ENCODE measurements around the gene TLN1. TPM values are rescaled to one million over a fixed set of nuclear protein-coding genes. Genes with fewer than 3 reads are reported as not detected.

TLN1 gene
- total and polyA plus RNA-seq, 2 of the 8 experiments (the other 6 are each of a cell fraction or from before 2014, with no cell fraction given), result 28.1 to 90.1 TPM

DNA sequence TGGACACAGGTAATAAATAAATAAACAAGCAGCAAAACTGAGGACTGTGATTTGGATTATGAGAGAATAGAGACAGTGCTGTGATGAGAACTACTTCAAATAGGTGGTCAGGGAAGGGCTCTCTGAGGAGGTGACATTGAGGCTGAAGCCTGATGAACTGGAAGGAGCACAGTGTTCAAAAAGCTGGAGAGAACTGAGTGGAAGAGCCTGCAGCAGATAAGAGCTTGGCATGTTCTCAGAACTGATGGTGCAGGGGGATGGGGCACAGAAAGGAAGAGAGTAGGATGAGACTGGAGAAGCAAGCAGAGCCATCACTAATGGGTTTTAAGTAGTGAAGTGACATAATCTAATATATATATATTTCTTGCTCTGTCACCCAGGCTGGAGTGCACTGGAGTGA is 31.1 kb downstream of the TLN1 start:
- TF ChIP-seq SRF (IDR thresholded peaks at IDR 0.05; ENCODE audit: low read depth, low read length) (no peak), BRCA1 (IDR thresholded peaks at IDR 0.05; ENCODE audit: low read depth, low read length) (no peak), TAF7 (optimal IDR thresholded peaks at IDR 0.05; ENCODE audit: borderline replicate concordance, low read depth, low read length) (no peak), JUN (IDR thresholded peaks at IDR 0.05; ENCODE audit: low read depth, low read length) (no peak), EP300 (IDR thresholded peaks at IDR 0.05; ENCODE audit: borderline replicate concordance in 1 of 2, low read depth in 2 of 2, low read length in 2 of 2) (no peak)
- TF ChIP-seq, protein P1, sequence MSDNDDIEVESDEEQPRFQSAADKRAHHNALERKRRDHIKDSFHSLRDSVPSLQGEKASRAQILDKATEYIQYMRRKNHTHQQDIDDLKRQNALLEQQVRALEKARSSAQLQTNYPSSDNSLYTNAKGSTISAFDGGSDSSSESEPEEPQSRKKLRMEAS (IDR thresholded peaks at IDR 0.05), result no peak
- no peaks in the 10 kb centered on the region for H3K27me3 ChIP-seq (replicated peaks in 1 of 4; ENCODE audit: control insufficient read depth in 3 of 4, extremely low read depth in 1 of 4, insufficient read depth in 3 of 4, low read length in 3 of 4)
- no peaks in the 10 kb centered on the region for H3K79me1 ChIP-seq (ENCODE audit: low read depth, low read length)
- no peak overlapping the region for H3K56ac ChIP-seq (replicated peaks; ENCODE audit: insufficient read length, low read depth, low read length)
- H3K27ac ChIP-seq (ENCODE audit: low read depth, low read length), result no peak overlapping the region
- H3K4ac ChIP-seq (replicated peaks; ENCODE audit: insufficient read length, low read depth, low read length), result no peak overlapping the region
- ChIA-PET CTCF (ENCODE audit: partially characterized antibody) (interaction anchor here (0.6 to 13.5 kb wide), 10 partner anchors 8 to 54 kb away, joined by 3 to 199 read pairs (median 3); no protein-coding TSS in a partner anchor), POLR2A (ENCODE audit: partially characterized antibody) (interaction anchor here (0.9 to 14.9 kb wide), 3 partner anchors 12 to 27 kb away, joined by 3 to 158 read pairs (median 4); partner anchors contain the start of genes CREB3 and TLN1)
- FAIRE-seq (no peak), DNase-seq (ENCODE audit: low read depth in 1 of 2, low spot score in 2 of 2) (no peak)
- H3K23me2 ChIP-seq (ENCODE audit: low read depth, low read length), result no peaks in the 10 kb centered on the region
- no peak overlapping the region for H4K5ac ChIP-seq (ENCODE audit: insufficient read length, low read depth, low read length)
- no peaks in the 10 kb centered on the region for H3K9me3 ChIP-seq (ENCODE audit: insufficient read depth in 2 of 2, low read depth in 1 of 2, low read length in 1 of 2)
- H3K36me3 ChIP-seq (ENCODE audit: control insufficient read depth in 2 of 4, insufficient read depth in 4 of 4, low read length in 3 of 4), result peaks cover 46 to 76% (median 74%) of the 10 kb centered on the region in 4 experiments
- no peak overlapping the region for H2BK120ac ChIP-seq (replicated peaks; ENCODE audit: low read depth, low read length)
- no peak overlapping the region for H2AK5ac ChIP-seq (ENCODE audit: low read depth, low read length)
- H3K23ac ChIP-seq (ENCODE audit: insufficient read length), result no peak overlapping the region
- H2BK12ac ChIP-seq (ENCODE audit: low read depth, low read length), result no peak overlapping the region
- H4K8ac ChIP-seq (ENCODE audit: extremely low read depth, insufficient read depth, low read length), result no peak overlapping the region
- H2BK20ac ChIP-seq (ENCODE audit: low read length), result no peak overlapping the region
- H3K4me3 ChIP-seq (ENCODE audit: extremely low read depth in 1 of 4, insufficient read depth in 2 of 4, low read depth in 3 of 4, low read length in 4 of 4), result no peak overlapping the region
- no peak overlapping the region for H3K14ac ChIP-seq (ENCODE audit: insufficient read length)
- no peaks in the 10 kb centered on the region for H3K79me2 ChIP-seq (ENCODE audit: control insufficient read depth in 1 of 2, insufficient read depth in 2 of 2, low read length in 2 of 2)
- no peak overlapping the region for H3K9ac ChIP-seq (replicated peaks in 1 of 4; ENCODE audit: extremely low read depth in 1 of 4, low read depth in 3 of 4, low read length in 3 of 4)
- H3K18ac ChIP-seq (ENCODE audit: extremely low read depth, low read length), result no peak overlapping the region
- H4K20me1 ChIP-seq (replicated peaks in 1 of 2; ENCODE audit: control insufficient read depth in 1 of 2, insufficient read depth in 2 of 2, low read length in 2 of 2), result peaks cover 3 to 10% of the 10 kb centered on the region in 2 experiments
- H2AFZ ChIP-seq (ENCODE audit: low read length), result no peak overlapping the region
- no peak overlapping the region for H3K4me2 ChIP-seq (ENCODE audit: insufficient read depth in 1 of 2, low read depth in 2 of 2, low read length in 2 of 2)
- no peak overlapping the region for H4K91ac ChIP-seq (replicated peaks; ENCODE audit: insufficient read length, low read length)
- H2BK15ac ChIP-seq (ENCODE audit: low read length), result no peak overlapping the region
- H3K4me1 ChIP-seq (replicated peaks in 1 of 4; ENCODE audit: control insufficient read depth in 3 of 4, insufficient read depth in 4 of 4, low read length in 3 of 4), result no peaks in the 10 kb centered on the region
- H2BK5ac ChIP-seq (ENCODE audit: low read depth, low read length), result no peak overlapping the region
